ENCODE results near the gene FAM83B.
"Not testable (repeated sequence)": the region's sequence is repeated elsewhere in the genome, so short reads cannot be mapped to it uniquely, and the experiment has no call there.

The FAM83B gene

GRCh38 chr6:54817834-54818233 is 28.7 kb upstream of the FAM83B start:
- Histone ChIP-seq H3K4me1 (ENCODE audit: control insufficient read depth, insufficient read depth, low read length) (no peaks in the 10 kb centered on the region), H3K27me3 (ENCODE audit: control insufficient read depth, insufficient read depth, low read length, poor library complexity, severe bottlenecking) (no peaks in the 10 kb centered on the region), H3K27ac (ENCODE audit: insufficient read depth, low read depth, low read length, poor library complexity, severe bottlenecking) (no peak overlapping the region), H3K4me3 (ENCODE audit: insufficient read depth, low read depth, low read length) (no peak overlapping the region), H3K36me3 (ENCODE audit: control insufficient read depth, insufficient read depth, low read length) (no peaks in the 10 kb centered on the region), H3K9me3 (ENCODE audit: control insufficient read depth, low read length) (no peaks in the 10 kb centered on the region)
- WGBS, 2 experiments = 93 to 97% methylated on average over 2 of the region's 2 CpGs

DNA sequence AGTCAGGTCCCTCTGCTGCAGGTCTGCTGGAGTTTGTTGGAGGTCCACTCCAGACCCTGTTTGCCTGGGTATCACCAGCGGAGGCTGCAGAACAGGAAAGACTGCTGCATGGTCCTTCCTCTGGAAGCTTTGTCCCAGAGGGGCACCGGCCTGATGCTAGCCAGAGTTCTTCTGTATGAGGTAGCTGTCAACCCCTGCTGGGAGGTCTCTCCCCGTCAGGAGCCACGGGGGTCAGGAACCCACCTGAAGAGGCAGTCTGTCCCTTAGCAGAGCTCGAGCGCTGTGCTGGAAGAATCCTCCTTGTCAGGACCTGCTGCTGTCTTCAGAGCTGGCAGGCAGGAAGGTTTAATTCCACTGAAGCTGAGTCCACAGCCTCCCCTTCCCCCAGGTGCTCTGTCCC is 22.3 kb upstream of the FAM83B start:
- not testable (repeated sequence) for H3K27me3 ChIP-seq (ENCODE audit: control insufficient read depth, insufficient read depth, low read length, poor library complexity, severe bottlenecking); H3K4me1 ChIP-seq (ENCODE audit: control insufficient read depth, insufficient read depth, low read length); H3K36me3 ChIP-seq (ENCODE audit: control insufficient read depth, insufficient read depth, low read length); H3K4me3 ChIP-seq (ENCODE audit: insufficient read depth, low read depth, low read length); H3K9me3 ChIP-seq (ENCODE audit: control insufficient read depth, low read length); H3K27ac ChIP-seq (ENCODE audit: insufficient read depth, low read depth, low read length, poor library complexity, severe bottlenecking)
- 94% methylated on average over 6 of the region's 6 CpGs for WGBS, 2 experiments

- H3K9me3 ChIP-seq (ENCODE audit: control insufficient read depth, low read length) = no peaks in the 10 kb centered on the region
- H3K27me3 ChIP-seq (ENCODE audit: control insufficient read depth, insufficient read depth, low read length, poor library complexity, severe bottlenecking) = no peaks in the 10 kb centered on the region
- H3K27ac ChIP-seq (ENCODE audit: insufficient read depth, low read depth, low read length, poor library complexity, severe bottlenecking) = no peak overlapping the region
- no peaks in the 10 kb centered on the region for H3K36me3 ChIP-seq (ENCODE audit: control insufficient read depth, insufficient read depth, low read length)
- H3K4me3 ChIP-seq (ENCODE audit: insufficient read depth, low read depth, low read length) = no peak overlapping the region
- WGBS, 2 experiments = 68 to 82% methylated on average over 2 of the region's 2 CpGs
- H3K4me1 ChIP-seq (ENCODE audit: control insufficient read depth, insufficient read depth, low read length) = no peaks in the 10 kb centered on the region
Observed at GRCh38 chr6:54827010-54827409, 19.6 kb upstream of the FAM83B start.

GRCh38 chr6:54830216-54830615 is 16.4 kb upstream of the FAM83B start:
- Histone ChIP-seq H3K36me3 (ENCODE audit: control insufficient read depth, insufficient read depth, low read length) (no peaks in the 10 kb centered on the region), H3K27ac (ENCODE audit: insufficient read depth, low read depth, low read length, poor library complexity, severe bottlenecking) (no peak overlapping the region), H3K4me1 (ENCODE audit: control insufficient read depth, insufficient read depth, low read length) (no peaks in the 10 kb centered on the region), H3K4me3 (ENCODE audit: insufficient read depth, low read depth, low read length) (no peak overlapping the region), H3K9me3 (ENCODE audit: control insufficient read depth, low read length) (no peaks in the 10 kb centered on the region), H3K27me3 (ENCODE audit: control insufficient read depth, insufficient read depth, low read length, poor library complexity, severe bottlenecking) (no peaks in the 10 kb centered on the region)
- WGBS, 2 experiments = 91 to 100% methylated on average over 1 of the region's 1 CpG

- no peak overlapping the region for H3K27ac ChIP-seq (ENCODE audit: insufficient read depth, low read depth, low read length, poor library complexity, severe bottlenecking)
- no peaks in the 10 kb centered on the region for H3K36me3 ChIP-seq (ENCODE audit: control insufficient read depth, insufficient read depth, low read length)
- WGBS, 2 experiments = 86 to 100% methylated on average over 1 of the region's 1 CpG
- H3K9me3 ChIP-seq (ENCODE audit: control insufficient read depth, low read length) = no peaks in the 10 kb centered on the region
- no peak overlapping the region for H3K4me3 ChIP-seq (ENCODE audit: insufficient read depth, low read depth, low read length)
- H3K27me3 ChIP-seq (ENCODE audit: control insufficient read depth, insufficient read depth, low read length, poor library complexity, severe bottlenecking) = no peaks in the 10 kb centered on the region
- H3K4me1 ChIP-seq (ENCODE audit: control insufficient read depth, insufficient read depth, low read length) = no peaks in the 10 kb centered on the region
Observed at GRCh38 chr6:54835176-54835575, 11.4 kb upstream of the FAM83B start.

DNA sequence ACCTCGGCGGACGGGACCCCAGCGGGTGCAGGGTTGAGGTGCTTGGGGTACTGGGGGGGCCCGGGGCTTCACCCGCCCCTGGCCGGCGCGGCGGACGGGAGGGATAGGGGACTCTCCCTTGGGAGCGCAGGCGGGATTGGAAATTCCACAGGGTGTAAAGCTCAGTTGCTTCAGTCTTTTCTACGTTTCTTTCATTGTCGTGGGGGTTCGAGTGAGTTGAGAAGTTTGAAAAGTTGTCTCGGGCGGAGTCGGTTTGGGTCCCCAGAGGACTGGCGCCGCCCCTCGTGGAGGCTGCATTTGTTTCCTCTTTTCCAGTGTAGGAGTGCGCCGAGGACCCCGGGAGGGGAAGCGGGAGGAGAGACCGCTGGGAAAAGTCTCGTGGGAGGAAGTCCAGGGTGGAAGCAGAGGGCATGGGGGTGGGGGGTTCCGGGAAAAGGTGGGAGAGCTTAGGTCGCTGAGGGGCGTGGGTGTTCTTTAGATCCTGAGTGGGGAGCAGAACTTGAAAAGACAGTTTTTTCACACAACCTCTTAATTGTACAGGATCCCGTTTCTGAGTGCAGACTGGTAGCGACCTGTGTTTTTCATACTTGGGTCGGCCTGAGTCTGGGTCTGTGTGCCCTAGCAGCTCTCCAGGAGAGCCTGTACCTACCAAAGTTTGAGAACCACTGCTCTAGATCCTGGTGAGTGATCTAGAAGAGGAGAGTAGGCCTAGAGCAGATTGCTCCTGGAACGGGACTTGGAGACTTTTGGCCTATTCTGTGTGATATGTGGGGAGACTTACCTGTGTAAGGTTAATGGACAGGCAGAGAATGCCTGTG is 495 bp downstream of the FAM83B start:
- no peak overlapping the region for H3K27ac ChIP-seq (ENCODE audit: insufficient read depth, low read depth, low read length, poor library complexity, severe bottlenecking)
- peaks cover 35% of the 10 kb centered on the region for H3K27me3 ChIP-seq (ENCODE audit: control insufficient read depth, insufficient read depth, low read length, poor library complexity, severe bottlenecking)
- H3K4me3 ChIP-seq (ENCODE audit: insufficient read depth, low read depth, low read length) = peak overlapping the region; percentile 75
- H3K4me1 ChIP-seq (ENCODE audit: control insufficient read depth, insufficient read depth, low read length) = peaks cover 4% of the 10 kb centered on the region
- no peaks in the 10 kb centered on the region for H3K36me3 ChIP-seq (ENCODE audit: control insufficient read depth, insufficient read depth, low read length)
- 11% methylated on average over 35 of the region's 35 CpGs for WGBS, 2 experiments
- no peaks in the 10 kb centered on the region for H3K9me3 ChIP-seq (ENCODE audit: control insufficient read depth, low read length)

DNA sequence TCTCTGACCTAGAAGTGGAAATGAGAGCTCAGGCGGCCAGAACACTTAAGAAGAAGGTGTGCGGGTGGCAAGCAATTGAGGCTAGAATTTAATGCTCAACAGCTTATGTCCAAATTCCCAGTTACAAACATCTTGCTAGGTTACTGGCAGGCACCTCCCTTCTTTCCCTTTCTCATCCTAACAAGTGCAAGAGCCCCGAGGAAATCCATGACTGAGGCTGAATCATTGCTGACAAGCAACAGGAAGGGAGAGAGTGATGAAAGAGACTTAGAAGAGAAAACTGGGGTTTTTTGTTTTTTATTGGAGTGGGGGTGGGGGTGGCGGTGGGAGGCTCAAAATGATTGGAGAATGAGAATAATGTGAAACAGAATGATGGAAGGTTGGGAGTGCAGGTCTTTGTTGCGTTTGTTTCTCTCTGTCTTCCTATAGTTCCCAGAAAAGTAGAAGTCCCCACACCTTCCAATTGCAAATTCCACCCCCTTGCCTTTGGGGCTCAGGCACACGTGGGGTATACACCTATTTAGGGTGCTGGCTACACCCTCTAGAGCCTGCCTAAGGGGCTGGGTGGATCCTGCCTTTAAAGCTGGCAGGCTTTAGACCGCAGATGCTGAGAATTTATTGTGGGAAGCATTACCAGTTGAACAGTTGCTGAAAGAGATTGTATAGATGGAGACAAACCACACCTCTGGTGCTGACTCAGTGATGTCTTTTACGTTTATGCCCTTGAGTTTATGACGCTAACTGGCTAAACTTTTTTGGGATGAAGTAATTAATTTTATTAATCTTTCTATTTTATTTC is 1.4 kb downstream of the FAM83B start:
- Histone ChIP-seq H3K4me1 (ENCODE audit: control insufficient read depth, insufficient read depth, low read length) (peaks cover 4% of the 10 kb centered on the region), H3K4me3 (ENCODE audit: insufficient read depth, low read depth, low read length) (no peak overlapping the region), H3K27me3 (ENCODE audit: control insufficient read depth, insufficient read depth, low read length, poor library complexity, severe bottlenecking) (peaks cover 35% of the 10 kb centered on the region), H3K36me3 (ENCODE audit: control insufficient read depth, insufficient read depth, low read length) (no peaks in the 10 kb centered on the region), H3K27ac (ENCODE audit: insufficient read depth, low read depth, low read length, poor library complexity, severe bottlenecking) (no peak overlapping the region), H3K9me3 (ENCODE audit: control insufficient read depth, low read length) (no peaks in the 10 kb centered on the region)
- 75 to 79% methylated on average over 8 of the region's 9 CpGs for WGBS, 2 experiments

DNA sequence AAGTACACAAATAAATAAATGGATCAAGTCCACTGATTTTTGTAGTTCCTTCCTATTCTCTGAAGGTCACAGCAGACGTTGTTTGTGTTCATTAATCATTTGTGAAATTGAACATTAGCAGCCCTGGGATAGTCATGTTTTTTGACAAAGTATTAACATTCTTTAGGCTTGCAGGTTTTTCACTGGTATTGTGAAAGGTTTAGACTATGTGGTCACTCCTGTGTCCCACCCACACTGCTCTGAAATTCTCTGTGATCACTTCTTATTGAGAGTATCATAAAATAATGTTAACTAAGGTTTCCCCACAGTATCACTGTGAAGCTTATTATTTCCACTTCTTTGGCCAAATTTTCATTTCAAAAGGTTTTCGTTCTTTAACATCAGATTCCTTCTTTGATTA is 3.5 kb downstream of the FAM83B start:
- H3K4me3 ChIP-seq (ENCODE audit: insufficient read depth, low read depth, low read length) = no peak overlapping the region
- H3K36me3 ChIP-seq (ENCODE audit: control insufficient read depth, insufficient read depth, low read length) = no peaks in the 10 kb centered on the region
- H3K9me3 ChIP-seq (ENCODE audit: control insufficient read depth, low read length) = peaks cover 4% of the 10 kb centered on the region
- no peak overlapping the region for H3K27ac ChIP-seq (ENCODE audit: insufficient read depth, low read depth, low read length, poor library complexity, severe bottlenecking)
- 80 to 83% methylated on average over 2 of the region's 2 CpGs for WGBS, 2 experiments
- peaks cover 4% of the 10 kb centered on the region for H3K4me1 ChIP-seq (ENCODE audit: control insufficient read depth, insufficient read depth, low read length)
- H3K27me3 ChIP-seq (ENCODE audit: control insufficient read depth, insufficient read depth, low read length, poor library complexity, severe bottlenecking) = peaks cover 31% of the 10 kb centered on the region

DNA sequence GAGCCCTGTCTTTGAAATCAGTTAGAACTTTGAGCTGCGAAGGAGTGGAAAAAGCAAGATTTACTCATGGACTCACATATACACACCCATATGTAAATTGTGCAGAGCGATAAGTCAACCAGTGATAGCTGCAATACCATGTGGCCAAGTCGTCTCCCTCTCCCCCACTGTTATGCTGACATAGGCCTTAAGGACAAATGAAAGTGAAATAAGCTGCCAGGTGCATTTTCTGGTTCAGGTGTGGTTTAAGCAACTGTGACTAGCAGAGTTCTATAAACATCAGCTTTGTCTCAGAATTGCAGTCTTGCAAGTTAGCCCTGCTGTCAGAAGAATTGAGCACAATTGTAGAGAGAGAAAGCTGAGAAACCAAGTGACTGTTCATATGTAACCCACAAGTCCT is 9.6 kb downstream of the FAM83B start:
- Histone ChIP-seq H3K36me3 (ENCODE audit: control insufficient read depth, insufficient read depth, low read length) (no peaks in the 10 kb centered on the region), H3K27ac (ENCODE audit: insufficient read depth, low read depth, low read length, poor library complexity, severe bottlenecking) (no peak overlapping the region), H3K4me3 (ENCODE audit: insufficient read depth, low read depth, low read length) (no peak overlapping the region), H3K9me3 (ENCODE audit: control insufficient read depth, low read length) (peaks cover 4% of the 10 kb centered on the region), H3K4me1 (ENCODE audit: control insufficient read depth, insufficient read depth, low read length) (no peaks in the 10 kb centered on the region), H3K27me3 (ENCODE audit: control insufficient read depth, insufficient read depth, low read length, poor library complexity, severe bottlenecking) (no peaks in the 10 kb centered on the region)
- 85 to 91% methylated on average over 3 of the region's 3 CpGs for WGBS, 2 experiments

DNA sequence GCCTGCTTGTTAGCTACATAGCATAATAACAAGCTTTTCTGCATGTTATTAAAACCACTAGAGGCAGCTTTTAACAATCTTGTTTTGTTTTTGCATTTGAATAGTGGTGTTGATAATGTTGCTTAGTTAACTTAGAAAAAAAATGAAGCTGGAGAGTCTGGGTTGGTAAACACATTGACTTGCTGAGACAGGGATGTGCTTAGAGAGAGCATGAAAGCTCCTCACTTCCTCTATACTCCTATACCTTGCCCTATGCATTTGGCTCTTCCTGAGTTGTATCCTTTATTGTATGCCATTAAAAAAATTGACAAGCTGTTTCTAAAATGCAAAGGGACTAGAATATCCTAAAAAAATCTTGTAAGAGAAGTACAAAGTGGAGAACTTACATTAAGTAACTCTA is 13.6 kb downstream of the FAM83B start:
- no peaks in the 10 kb centered on the region for H3K27me3 ChIP-seq (ENCODE audit: control insufficient read depth, insufficient read depth, low read length, poor library complexity, severe bottlenecking)
- H3K9me3 ChIP-seq (ENCODE audit: control insufficient read depth, low read length) = no peaks in the 10 kb centered on the region
- no peak overlapping the region for H3K4me3 ChIP-seq (ENCODE audit: insufficient read depth, low read depth, low read length)
- no peak overlapping the region for H3K27ac ChIP-seq (ENCODE audit: insufficient read depth, low read depth, low read length, poor library complexity, severe bottlenecking)
- no peaks in the 10 kb centered on the region for H3K4me1 ChIP-seq (ENCODE audit: control insufficient read depth, insufficient read depth, low read length)
- H3K36me3 ChIP-seq (ENCODE audit: control insufficient read depth, insufficient read depth, low read length) = no peaks in the 10 kb centered on the region
